ENCODE data around the gene MDFIC.

The MDFIC gene

DNA sequence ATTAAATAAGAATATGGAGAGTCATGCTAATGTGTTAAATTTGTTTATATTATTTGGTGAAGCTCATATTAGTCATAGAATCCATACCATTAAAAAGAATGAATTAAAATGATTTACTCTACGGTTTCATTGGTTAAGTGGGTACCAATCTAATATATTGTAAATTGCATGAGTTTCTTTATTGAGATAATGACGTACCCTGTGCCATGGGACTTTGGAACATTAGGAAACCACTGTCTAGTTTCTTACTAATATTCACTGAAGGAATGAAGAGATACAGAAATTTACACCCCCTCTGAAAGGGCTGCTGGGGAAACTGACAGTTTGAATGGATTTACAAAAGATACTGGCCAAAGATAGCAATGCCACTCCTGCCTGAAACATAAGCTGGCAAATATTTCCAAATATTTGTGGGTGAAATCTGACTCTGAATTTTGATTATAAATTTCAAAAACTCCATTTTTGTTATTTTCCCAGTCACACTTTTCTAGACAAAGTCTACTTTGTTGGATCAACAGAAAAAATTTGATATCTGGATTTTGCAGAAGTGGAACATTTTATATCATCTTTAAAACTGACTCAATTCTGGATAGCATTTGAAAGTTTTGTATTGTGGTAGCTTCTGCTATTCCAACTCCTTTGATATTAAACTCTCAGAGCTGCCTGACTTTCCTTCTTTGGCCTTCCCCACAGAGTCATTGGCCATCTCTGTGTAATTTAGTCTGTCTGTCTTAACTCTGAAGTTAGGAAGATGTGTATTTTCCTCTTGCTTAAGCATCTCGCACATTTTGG, 22.3 kb downstream of the MDFIC start:
- TF ChIP-seq, protein P1, sequence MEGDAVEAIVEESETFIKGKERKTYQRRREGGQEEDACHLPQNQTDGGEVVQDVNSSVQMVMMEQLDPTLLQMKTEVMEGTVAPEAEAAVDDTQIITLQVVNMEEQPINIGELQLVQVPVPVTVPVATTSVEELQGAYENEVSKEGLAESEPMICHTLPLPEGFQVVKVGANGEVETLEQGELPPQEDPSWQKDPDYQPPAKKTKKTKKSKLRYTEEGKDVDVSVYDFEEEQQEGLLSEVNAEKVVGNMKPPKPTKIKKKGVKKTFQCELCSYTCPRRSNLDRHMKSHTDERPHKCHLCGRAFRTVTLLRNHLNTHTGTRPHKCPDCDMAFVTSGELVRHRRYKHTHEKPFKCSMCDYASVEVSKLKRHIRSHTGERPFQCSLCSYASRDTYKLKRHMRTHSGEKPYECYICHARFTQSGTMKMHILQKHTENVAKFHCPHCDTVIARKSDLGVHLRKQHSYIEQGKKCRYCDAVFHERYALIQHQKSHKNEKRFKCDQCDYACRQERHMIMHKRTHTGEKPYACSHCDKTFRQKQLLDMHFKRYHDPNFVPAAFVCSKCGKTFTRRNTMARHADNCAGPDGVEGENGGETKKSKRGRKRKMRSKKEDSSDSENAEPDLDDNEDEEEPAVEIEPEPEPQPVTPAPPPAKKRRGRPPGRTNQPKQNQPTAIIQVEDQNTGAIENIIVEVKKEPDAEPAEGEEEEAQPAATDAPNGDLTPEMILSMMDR (conservative IDR thresholded peaks at IDR 0.05; ENCODE audit: control insufficient read depth, insufficient read depth, low read depth, low read length), result no peak
- DNase-seq (ENCODE audit: low read depth), result peak; percentile 37
- H3K4me3 ChIP-seq (ENCODE audit: control insufficient read depth, low read depth, low read length), result no peak overlapping the region

DNA sequence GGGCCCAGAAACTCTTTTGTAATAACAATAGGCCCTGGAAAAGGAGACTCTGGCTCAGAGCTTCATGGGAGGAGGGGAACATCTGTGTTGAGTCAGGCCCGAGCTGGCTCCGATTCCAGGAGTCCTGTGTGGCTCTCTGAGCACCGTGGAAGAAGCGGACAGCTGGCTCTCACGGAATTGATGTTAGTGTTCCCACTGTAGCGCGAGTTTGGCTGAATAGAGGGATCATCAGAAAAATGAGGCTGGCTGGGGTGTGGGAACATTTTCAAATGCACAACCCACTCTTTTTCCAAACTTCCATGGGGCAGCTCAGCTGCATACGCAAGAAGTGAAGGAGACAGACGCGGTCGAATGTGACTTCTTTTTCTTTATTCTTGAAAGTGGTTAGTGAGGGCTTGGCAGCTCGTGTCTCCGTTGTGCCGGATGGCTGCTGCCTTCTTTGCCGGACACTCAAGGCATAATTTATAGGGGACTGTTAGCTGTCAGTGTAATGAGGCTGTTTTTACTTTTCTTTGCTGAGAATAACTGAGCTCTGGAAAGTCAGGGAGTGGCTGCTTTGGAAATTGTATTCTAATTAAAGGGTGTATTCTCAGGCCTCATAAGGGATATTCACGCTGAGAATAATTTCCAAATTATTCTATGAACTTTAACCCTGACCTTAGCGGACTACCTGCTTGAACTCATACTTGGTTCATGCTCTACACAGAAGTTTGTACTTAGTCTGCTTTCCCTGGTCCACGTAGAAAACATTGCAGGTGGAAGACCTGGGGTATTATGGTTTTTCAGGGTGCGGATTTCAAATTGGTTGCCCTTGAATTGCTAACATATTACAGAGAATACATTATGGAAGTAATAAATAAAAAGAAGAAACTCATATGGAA, 23.1 kb downstream of the MDFIC start:
- TF ChIP-seq, protein P1 (conservative IDR thresholded peaks at IDR 0.05; ENCODE audit: control insufficient read depth, insufficient read depth, low read depth, low read length), result no peak
- peak overlapping the region; percentile 36 for H3K4me3 ChIP-seq (ENCODE audit: control insufficient read depth, low read depth, low read length)
- DNase-seq (ENCODE audit: low read depth), result peak; percentile 95

DNA sequence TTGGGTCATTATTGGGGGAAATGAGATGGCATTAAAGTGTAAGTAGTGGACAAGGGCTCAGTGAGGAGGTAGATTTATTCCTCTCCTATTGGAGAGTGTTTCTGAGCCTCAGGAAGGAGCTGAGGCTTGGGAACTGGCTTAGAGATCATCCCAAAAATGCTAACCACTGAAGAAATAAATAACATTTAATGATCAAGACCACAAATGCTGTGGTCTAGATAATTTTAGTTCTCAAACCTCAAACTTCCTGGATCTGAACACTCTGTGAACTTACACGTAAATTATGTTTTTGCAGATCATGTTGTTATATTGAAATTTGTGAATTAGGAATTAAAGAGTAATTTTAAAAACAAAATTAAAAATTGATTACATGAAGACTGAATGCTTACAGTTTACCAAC, 27.3 kb downstream of the MDFIC start:
- no peak for DNase-seq (ENCODE audit: low read depth)
- H3K4me3 ChIP-seq (ENCODE audit: control insufficient read depth, low read depth, low read length), result no peak overlapping the region
- TF ChIP-seq, protein P1 (conservative IDR thresholded peaks at IDR 0.05; ENCODE audit: control insufficient read depth, insufficient read depth, low read depth, low read length), result no peak

DNA sequence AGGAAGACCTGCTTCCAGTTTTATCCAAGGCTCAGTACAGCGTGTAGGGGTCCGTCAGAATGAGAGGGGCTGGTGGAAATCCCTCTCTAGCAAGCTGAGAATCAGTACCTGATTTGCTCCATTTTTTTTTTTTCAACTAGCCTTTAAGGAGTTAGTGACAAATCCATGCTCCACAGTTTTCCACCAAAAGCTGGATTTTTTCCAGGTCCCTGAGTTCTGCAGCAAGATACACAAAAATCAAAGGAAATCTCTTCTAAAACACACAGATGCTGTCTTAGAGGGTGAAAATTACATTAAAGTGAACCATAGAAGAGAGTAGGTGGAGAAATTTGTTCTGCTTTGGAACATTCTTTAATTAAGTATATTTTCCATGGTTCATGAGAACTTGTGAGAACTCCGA, 30.4 kb downstream of the MDFIC start:
- TF ChIP-seq, protein P1 (conservative IDR thresholded peaks at IDR 0.05; ENCODE audit: control insufficient read depth, insufficient read depth, low read depth, low read length), result no peak

DNA sequence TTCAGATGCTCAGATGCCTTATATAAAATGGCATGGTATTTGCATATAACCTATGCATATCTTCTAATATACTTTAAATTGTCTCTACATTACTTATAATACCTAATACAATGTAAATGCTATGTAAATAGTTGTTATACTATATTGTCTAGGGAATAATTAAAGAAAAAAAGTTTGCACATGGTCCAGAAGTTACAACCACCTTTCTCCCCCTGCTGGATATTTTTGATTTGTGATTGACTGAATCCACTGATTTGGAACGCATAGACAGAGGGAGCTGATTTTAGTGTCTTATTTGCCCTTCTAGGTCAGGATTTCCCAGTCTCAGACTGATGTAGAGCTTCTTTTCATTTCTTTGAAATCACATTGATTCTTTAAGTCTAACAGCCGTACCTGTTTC, 31.8 kb downstream of the MDFIC start:
- TF ChIP-seq, protein P1 (conservative IDR thresholded peaks at IDR 0.05; ENCODE audit: control insufficient read depth, insufficient read depth, low read depth, low read length), result peak; percentile 11

More for the DNA sequence above, 30.4 kb downstream of the MDFIC start:
- no peak for DNase-seq (ENCODE audit: low read depth)
- no peak overlapping the region for H3K4me3 ChIP-seq (ENCODE audit: control insufficient read depth, low read depth, low read length)

DNA sequence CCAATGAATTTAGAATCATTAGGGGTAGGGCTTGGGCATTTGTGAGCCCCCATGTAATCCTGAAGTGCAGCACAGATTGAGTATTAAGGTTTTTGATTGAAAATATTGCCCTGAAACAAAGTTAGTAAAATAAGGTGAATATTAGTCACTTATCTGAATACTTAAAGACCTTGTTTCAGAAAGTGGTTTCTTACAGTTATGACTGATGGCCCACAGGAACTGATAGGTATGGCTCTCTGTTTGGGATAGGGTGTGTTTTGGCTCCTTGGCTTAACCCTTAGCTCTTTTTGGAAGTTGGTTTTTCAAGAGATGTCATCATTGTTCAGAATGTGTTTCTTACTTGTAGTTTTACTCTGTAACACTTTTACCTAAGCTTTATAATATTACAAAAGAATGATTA, 34.8 kb downstream of the MDFIC start:
- H3K4me3 ChIP-seq (ENCODE audit: control insufficient read depth, low read depth, low read length), result no peak overlapping the region
- TF ChIP-seq, protein P1 (conservative IDR thresholded peaks at IDR 0.05; ENCODE audit: control insufficient read depth, insufficient read depth, low read depth, low read length), result no peak
- DNase-seq (ENCODE audit: low read depth), result no peak

More for the DNA sequence above, 31.8 kb downstream of the MDFIC start:
- no peak for DNase-seq (ENCODE audit: low read depth)
- no peak overlapping the region for H3K4me3 ChIP-seq (ENCODE audit: control insufficient read depth, low read depth, low read length)
